ENCODE data around the gene MDFI. TPM values are rescaled to one million over a fixed set of nuclear protein-coding genes. Genes with fewer than 3 reads are reported as not detected.

MDFI gene
- total RNA-seq, 2 experiments from 2014 or later = not detected

DNA sequence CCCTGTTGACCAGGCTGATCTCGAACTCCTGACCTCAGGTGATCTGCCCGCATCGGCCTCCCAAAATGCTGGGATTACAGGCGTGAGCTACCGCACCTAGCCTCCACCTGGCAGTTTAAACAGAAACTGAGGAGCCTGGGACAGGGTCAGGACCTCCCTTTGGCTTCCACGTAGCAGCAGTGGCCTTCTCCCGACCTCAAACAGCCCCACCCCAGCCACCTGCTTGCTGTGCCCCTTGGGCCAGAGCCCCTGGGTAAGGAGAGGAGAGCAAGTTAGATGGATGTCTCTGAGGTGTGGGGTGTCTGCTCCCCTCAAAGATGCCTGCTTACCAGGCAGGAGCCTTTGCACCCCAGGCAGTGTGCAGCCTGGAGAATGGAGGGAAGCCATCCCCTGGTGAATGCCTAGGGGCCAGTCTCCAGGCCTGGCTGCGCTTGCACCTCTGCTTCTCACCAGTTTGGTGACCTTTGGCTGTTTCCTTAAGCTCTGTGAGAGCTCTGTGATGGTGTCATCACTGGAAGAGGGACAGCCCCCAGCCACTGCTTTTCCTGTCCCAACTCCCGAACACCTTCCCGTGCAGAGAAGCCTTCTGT, 42.1 kb upstream of the MDFI start:
- intact Hi-C loops (cut with micrococcal nuclease) = no loop called here
- H3K36me3 Mint-ChIP-seq (ENCODE audit: low read depth) = peaks cover 4% of the 10 kb centered on the region
- H3K4me3 Mint-ChIP-seq = no peak overlapping the region
- no peak overlapping the region for H3K27ac Mint-ChIP-seq
- H3K4me1 Mint-ChIP-seq (ENCODE audit: low read depth) = no peaks in the 10 kb centered on the region
- no peak for DNase-seq
- H3K27me3 Mint-ChIP-seq (ENCODE audit: low read depth) = no peaks in the 10 kb centered on the region
- CTCF ChIA-PET = interaction anchor here (0.5 to 1.7 kb wide), 5 partner anchors 10 to 228 kb away, joined by 3 to 7 read pairs (median 5); no protein-coding TSS in a partner anchor
- H3K9me3 Mint-ChIP-seq = no peaks in the 10 kb centered on the region

DNA sequence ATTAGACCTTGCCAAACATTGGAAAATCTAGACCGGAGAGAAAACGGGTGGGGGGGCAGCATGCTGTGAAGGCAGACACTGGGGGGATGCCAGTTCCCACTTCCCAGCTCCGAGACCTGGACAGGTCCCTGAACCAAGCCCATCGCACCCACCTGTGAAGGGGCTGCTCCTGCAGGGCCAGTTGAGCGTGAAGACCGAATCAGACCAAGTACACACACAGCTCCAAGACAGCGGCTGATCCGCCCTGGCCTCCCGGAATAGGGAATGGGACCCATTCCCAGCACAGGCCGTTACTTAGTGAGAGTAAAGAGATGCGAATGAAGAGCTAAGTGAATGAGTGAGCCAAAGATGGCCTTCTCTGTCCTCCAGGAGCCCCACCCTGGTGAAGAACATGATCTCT, 41.5 kb upstream of the MDFI start:
- Mint-ChIP-seq H3K36me3 (ENCODE audit: low read depth) (peaks cover 3% of the 10 kb centered on the region), H3K27ac (no peak overlapping the region), H3K4me1 (ENCODE audit: low read depth) (no peaks in the 10 kb centered on the region), H3K27me3 (ENCODE audit: low read depth) (no peaks in the 10 kb centered on the region), H3K4me3 (no peak overlapping the region), H3K9me3 (no peaks in the 10 kb centered on the region)
- CTCF ChIA-PET = interaction anchor here (0.5 to 1.7 kb wide), 2 partner anchors 10 to 171 kb away, joined by 5 to 7 read pairs; no protein-coding TSS in a partner anchor
- intact Hi-C loops (cut with micrococcal nuclease) = no loop called here
- no peak for DNase-seq

DNA sequence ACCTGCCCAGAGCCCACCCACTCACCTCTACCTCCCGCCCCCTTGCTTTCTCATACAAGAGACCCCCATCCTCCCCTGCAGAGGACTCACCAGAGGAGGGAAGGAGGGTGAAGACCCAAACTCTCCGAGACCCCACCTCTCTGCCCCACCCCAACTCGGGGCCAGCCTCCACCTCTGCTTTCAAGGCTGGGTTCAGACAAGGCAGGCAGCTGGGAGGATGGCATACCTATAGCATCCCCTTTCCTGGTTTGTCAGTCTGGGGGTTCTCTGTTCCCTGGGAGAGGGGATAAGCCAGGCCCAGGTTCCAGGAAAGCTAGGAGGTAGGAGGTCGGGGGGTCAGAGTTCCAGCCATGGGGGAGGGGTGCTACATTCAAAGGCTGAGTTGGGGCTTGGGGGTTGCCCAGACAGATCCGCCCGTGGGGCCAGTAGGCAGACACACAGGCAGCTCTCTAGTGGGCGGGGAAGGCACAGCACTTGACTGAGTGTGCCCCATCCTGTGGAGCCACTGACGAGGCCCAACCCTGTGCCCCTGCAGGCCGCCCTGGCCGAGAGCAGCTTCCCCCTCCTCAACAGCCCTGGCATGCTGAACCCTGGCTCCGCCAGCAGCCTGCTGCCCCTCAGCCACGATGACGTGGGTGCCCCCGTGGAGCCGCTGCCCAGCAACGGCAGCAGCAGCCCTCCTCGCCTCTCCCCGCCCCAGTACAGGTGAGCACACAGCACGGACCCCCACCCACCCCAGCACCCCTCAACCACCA, 40.8 kb upstream of the MDFI start:
- CTCF ChIA-PET = interaction anchor here (0.7 to 1.7 kb wide), 2 partner anchors 9 to 172 kb away, joined by 3 to 5 read pairs; no protein-coding TSS in a partner anchor
- Mint-ChIP-seq H3K9me3 (no peaks in the 10 kb centered on the region), H3K36me3 (ENCODE audit: low read depth) (peaks cover 2% of the 10 kb centered on the region), H3K27ac (no peak overlapping the region), H3K27me3 (ENCODE audit: low read depth) (no peaks in the 10 kb centered on the region), H3K4me3 (no peak overlapping the region), H3K4me1 (ENCODE audit: low read depth) (no peaks in the 10 kb centered on the region)
- intact Hi-C loops (cut with micrococcal nuclease) = no loop called here
- no peak for DNase-seq

DNA sequence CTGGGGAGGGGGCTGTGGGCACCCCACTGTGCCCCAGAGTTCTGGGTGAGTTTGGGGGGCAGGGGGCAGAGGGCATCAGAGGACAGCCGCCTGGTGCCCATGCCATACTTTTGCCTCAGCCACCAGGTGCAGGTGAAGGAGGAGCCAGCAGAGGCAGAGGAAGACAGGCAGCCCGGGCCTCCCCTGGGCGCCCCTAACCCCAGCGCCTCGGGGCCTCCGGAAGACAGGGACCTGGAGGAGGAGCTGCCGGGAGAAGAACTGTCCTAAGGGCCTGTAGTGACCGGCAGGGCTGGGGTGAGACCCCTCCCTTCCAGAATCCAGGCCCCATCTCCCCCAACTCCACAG, 39.6 kb upstream of the MDFI start:
- peaks cover 4% of the 10 kb centered on the region for H3K4me1 Mint-ChIP-seq (ENCODE audit: low read depth)
- no peak overlapping the region for H3K4me3 Mint-ChIP-seq
- no peaks in the 10 kb centered on the region for H3K9me3 Mint-ChIP-seq
- H3K27me3 Mint-ChIP-seq (ENCODE audit: low read depth) = no peaks in the 10 kb centered on the region
- intact Hi-C loops (cut with micrococcal nuclease) = no loop called here
- no peaks in the 10 kb centered on the region for H3K36me3 Mint-ChIP-seq (ENCODE audit: low read depth)
- no peak overlapping the region for H3K27ac Mint-ChIP-seq
- CTCF ChIA-PET = interaction anchor here (1.9 kb wide), 1 partner anchor 85 kb away, joined by 10 read pairs; no protein-coding TSS in a partner anchor
- no peak for DNase-seq

DNA sequence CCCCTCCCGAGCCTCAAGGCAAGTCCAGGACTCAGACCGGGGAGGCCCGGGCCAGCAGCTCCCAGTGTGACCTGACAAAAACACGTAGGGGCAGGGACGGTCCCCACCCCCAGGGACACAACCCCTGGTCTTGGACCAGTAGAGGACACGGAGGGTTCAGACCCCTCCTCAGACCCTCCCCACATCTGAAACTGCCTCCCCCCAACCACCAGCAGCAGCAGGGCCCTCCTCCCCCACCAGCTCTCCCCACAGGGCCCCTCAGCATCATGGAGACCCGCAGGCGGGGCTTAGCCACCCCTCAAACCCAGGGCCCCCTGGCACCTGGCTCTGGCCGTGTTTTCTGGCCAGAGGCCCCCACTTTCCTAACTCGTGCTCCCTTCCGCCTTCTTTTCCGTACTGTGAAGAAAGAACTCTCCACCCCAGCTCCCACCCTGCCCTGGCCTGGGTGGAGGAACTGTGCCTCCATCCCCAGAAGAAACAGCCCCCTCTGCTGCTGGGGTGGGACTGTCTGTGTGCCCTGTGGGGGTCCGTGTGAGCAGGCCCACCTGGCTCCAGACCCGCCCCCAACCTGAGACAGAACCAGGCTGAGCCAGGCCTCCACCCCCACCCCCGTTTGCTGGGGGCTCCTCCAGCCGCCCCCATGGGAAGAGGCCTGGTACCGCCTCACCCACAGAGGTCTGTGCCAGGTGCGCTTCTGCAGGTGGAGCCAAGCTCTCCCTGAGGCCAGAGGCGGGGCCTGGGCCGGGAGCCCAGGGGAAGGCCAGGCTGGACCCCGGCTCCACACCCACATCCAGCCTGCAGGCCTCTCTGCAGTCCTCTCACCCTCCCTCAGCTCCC, 39.0 kb upstream of the MDFI start:
- H3K9me3 Mint-ChIP-seq = no peaks in the 10 kb centered on the region
- H3K4me1 Mint-ChIP-seq (ENCODE audit: low read depth) = peaks cover 4% of the 10 kb centered on the region
- no peak for DNase-seq
- intact Hi-C loops (cut with micrococcal nuclease) = no loop called here
- CTCF ChIA-PET = interaction anchor here (1.9 kb wide), 1 partner anchor 84 kb away, joined by 10 read pairs; no protein-coding TSS in a partner anchor
- H3K4me3 Mint-ChIP-seq = no peak overlapping the region
- H3K27ac Mint-ChIP-seq = no peak overlapping the region
- H3K36me3 Mint-ChIP-seq (ENCODE audit: low read depth) = no peaks in the 10 kb centered on the region
- no peaks in the 10 kb centered on the region for H3K27me3 Mint-ChIP-seq (ENCODE audit: low read depth)

DNA sequence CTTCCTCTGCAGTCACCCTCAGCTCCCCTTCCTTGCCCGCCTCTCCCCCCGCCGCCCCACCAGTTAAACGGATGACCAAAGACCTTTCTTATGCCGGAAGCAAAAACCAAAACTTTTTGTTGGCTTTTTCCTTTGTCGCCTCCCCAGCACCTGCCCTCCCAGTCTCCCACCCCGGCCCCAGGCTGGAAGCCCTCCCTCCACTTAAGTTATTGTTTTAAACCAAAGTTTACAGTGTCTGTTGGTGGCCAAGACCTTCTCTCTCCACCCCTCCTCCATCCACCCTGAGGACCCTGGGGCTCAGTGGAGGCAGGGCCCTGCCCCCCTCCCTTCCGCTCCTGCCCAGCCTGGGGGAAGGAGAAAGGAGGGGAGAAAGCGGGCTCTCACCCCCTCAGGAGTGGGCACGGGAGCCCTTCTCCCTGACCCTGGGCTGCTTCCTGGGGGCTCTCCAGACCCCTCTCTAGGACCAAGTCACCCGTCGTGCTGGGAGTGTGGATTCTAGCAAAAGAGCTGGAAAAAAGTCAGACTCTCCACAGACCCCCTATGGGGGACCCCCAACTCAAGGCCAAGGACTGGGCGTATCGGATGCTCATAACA, 38.3 kb upstream of the MDFI start:
- H3K27me3 Mint-ChIP-seq (ENCODE audit: low read depth) = no peaks in the 10 kb centered on the region
- CTCF ChIA-PET = interaction anchor here (1.2 to 1.9 kb wide), 2 partner anchors 84 to 161 kb away, joined by 4 to 10 read pairs; no protein-coding TSS in a partner anchor
- no peak overlapping the region for H3K27ac Mint-ChIP-seq
- no peaks in the 10 kb centered on the region for H3K9me3 Mint-ChIP-seq
- no peak for DNase-seq
- H3K4me3 Mint-ChIP-seq = no peak overlapping the region
- intact Hi-C loops (cut with micrococcal nuclease) = loop anchor here (10.0 kb wide), 1 partner anchor 445 kb away; no protein-coding TSS in a partner anchor
- H3K36me3 Mint-ChIP-seq (ENCODE audit: low read depth) = no peaks in the 10 kb centered on the region
- peaks cover 4% of the 10 kb centered on the region for H3K4me1 Mint-ChIP-seq (ENCODE audit: low read depth)

DNA sequence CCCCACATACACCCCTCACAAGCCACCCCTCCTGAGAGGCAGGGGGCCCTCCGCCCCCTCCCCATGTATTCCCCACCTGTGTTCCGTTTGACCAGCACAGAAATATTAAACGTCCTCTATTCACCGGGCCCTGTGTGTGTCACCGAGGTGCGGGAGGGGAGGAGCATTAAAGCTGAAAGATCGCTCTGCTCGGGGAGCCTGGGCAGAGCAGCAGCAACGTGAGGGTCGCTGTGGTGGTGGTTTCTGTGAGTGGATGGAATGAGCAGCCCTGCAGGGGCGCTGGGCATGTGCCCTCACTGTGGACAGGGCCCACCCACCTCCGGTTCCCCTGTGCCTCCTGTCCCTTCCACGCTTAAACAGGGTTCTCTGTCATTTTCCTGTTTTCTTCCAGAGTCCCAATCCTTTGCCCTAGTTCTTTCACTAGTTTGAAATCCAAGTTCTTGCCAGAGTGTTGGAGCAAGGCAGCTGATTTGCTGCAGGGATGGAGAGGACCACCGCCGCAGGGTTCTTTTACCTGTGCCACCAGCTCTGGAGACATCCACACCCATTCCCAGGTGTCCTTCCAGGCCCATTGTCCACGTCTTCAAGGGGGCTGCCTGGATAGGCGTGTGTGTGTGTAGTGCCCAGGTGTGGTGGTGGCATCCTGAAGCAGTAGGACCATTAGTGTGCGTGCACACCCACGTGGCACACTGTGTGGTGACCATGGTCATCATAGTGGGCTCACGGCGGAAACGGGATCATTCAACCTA, 37.6 kb upstream of the MDFI start:
- Mint-ChIP-seq H3K27me3 (ENCODE audit: low read depth) (no peaks in the 10 kb centered on the region), H3K27ac (peak overlapping the region; percentile 24), H3K4me3 (no peak overlapping the region), H3K36me3 (ENCODE audit: low read depth) (no peaks in the 10 kb centered on the region), H3K9me3 (no peaks in the 10 kb centered on the region), H3K4me1 (ENCODE audit: low read depth) (peaks cover 4% of the 10 kb centered on the region)
- CTCF ChIA-PET = interaction anchor here (1.2 to 3.7 kb wide), 3 partner anchors 79 to 162 kb away, joined by 4 to 65 read pairs (median 39); no protein-coding TSS in a partner anchor
- no peak for DNase-seq
- intact Hi-C loops (cut with micrococcal nuclease) = loop anchor here (10.0 kb wide), 1 partner anchor 444 kb away; no protein-coding TSS in a partner anchor

DNA sequence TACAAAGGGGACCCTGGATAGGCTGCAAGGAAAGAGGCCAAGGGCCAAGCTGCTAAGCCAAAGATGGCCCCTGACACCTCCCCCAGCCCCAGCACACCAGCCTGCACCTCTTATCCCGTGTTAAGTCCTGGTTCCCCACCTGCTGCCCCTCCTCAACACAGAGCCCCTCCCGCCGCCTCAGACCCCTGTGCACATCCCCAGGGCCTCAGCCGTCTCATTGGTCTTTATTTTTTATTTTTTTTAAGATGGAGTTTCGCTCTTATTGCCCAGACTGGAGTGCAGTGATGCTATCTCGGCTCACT, 37.1 kb upstream of the MDFI start:
- no peaks in the 10 kb centered on the region for H3K36me3 Mint-ChIP-seq (ENCODE audit: low read depth)
- H3K27ac Mint-ChIP-seq = no peak overlapping the region
- H3K27me3 Mint-ChIP-seq (ENCODE audit: low read depth) = no peaks in the 10 kb centered on the region
- no peaks in the 10 kb centered on the region for H3K9me3 Mint-ChIP-seq
- H3K4me3 Mint-ChIP-seq = no peak overlapping the region
- no peak for DNase-seq
- intact Hi-C loops (cut with micrococcal nuclease) = loop anchor here (10.0 kb wide), 1 partner anchor 444 kb away; no protein-coding TSS in a partner anchor
- CTCF ChIA-PET = interaction anchor here (1.2 to 3.7 kb wide), 3 partner anchors 79 to 162 kb away, joined by 4 to 65 read pairs (median 39); no protein-coding TSS in a partner anchor
- peaks cover 4% of the 10 kb centered on the region for H3K4me1 Mint-ChIP-seq (ENCODE audit: low read depth)

DNA sequence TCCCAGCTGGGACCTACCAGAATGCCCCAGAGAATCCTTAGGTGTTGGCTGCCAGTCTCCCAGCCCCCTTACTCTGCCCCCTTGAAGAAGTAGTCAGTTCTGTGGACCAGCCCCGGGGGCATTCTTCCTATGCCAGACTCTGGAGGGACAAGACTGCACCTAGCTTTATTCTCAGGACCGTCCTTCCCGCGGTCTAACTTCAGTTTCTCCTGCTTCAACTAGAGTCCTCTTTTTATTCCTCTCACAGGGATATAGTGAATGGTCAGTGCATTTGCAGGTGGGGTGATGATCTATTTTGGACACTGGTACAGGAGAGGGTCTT, 35.9 kb upstream of the MDFI start:
- peaks cover 4% of the 10 kb centered on the region for H3K4me1 Mint-ChIP-seq (ENCODE audit: low read depth)
- H3K27me3 Mint-ChIP-seq (ENCODE audit: low read depth) = no peaks in the 10 kb centered on the region
- no peak for DNase-seq
- intact Hi-C loops (cut with micrococcal nuclease) = loop anchor here (10.0 kb wide), 1 partner anchor 442 kb away; no protein-coding TSS in a partner anchor
- H3K4me3 Mint-ChIP-seq = no peak overlapping the region
- H3K27ac Mint-ChIP-seq = no peak overlapping the region
- CTCF ChIA-PET = interaction anchor here (0.6 to 3.7 kb wide), 21 partner anchors 11 to 295 kb away, joined by 3 to 65 read pairs (median 3); no protein-coding TSS in a partner anchor
- H3K36me3 Mint-ChIP-seq (ENCODE audit: low read depth) = no peaks in the 10 kb centered on the region
- H3K9me3 Mint-ChIP-seq = no peaks in the 10 kb centered on the region

DNA sequence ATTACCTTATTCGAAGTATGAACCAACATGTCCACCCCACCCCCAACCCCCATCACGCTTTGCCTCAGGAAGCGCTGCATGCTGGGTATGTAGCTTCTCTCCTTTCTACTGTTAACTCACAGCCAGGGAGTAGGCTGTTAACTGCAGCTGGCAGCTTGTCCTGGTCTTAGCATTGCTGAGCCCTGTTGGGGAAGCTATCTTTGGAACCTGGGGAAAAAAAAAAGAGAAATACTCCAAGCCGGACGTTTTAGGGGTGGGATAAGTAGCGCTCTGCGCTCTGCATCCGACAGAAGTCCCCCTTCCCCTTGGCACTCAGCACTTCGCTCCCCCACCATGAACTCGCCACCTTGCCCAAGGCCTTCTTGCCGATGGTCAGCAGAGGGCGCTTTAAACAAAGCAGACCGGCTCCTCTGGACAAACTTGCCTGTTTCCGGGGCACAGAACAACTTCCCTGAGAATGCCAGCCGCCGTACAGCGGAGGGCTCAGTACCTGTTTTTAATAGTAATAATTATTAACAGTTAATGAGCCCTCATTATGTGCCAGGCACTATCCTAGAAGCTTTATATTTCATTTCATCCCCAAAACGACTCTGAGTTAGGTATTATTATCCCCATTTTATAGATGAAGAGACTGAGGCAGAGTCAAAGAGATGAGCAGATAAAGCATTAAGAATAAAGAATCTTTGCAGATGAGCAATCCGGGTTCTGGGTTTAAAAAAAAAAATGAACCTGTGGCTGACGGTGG, 35.2 kb upstream of the MDFI start:
- Mint-ChIP-seq H3K36me3 (ENCODE audit: low read depth) (no peaks in the 10 kb centered on the region), H3K27ac (no peak overlapping the region), H3K27me3 (ENCODE audit: low read depth) (no peaks in the 10 kb centered on the region), H3K9me3 (no peaks in the 10 kb centered on the region), H3K4me3 (no peak overlapping the region), H3K4me1 (ENCODE audit: low read depth) (peaks cover 4% of the 10 kb centered on the region)
- intact Hi-C loops (cut with micrococcal nuclease) = loop anchor here (1.0 to 10.0 kb wide), 4 partner anchors 80 to 563 kb away; no protein-coding TSS in a partner anchor
- DNase-seq = peak; percentile 90
- CTCF ChIA-PET = interaction anchor here (0.6 to 3.7 kb wide), 24 partner anchors 10 to 631 kb away, joined by 3 to 65 read pairs (median 4); no protein-coding TSS in a partner anchor

DNA sequence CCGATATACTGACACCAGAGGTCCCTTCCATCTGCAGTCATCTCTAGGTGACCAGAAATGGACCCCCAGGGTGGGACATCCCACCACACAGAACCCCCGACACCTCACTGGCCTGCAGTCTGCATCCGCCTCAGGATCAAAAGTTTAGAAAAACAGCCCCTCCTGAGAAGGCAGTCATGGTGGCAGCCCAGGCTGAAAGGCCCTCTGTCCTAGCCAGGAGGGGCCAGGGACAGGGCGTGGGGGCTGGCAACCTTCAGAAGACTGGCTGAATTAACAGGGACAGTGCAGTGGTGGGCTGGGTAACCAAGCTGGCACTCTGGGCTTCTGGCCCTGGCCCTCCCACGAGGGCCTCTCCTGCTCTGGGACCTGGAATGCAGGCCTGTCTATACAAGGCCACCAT, 34.3 kb upstream of the MDFI start:
- Mint-ChIP-seq H3K27me3 (ENCODE audit: low read depth) (no peaks in the 10 kb centered on the region), H3K4me1 (ENCODE audit: low read depth) (peaks cover 4% of the 10 kb centered on the region), H3K27ac (no peak overlapping the region), H3K4me3 (no peak overlapping the region), H3K36me3 (ENCODE audit: low read depth) (no peaks in the 10 kb centered on the region), H3K9me3 (no peaks in the 10 kb centered on the region)
- DNase-seq = no peak
- intact Hi-C loops (cut with micrococcal nuclease) = loop anchor here (10.0 kb wide), 1 partner anchor 441 kb away; no protein-coding TSS in a partner anchor
- CTCF ChIA-PET = interaction anchor here (0.6 to 3.7 kb wide), 7 partner anchors 15 to 630 kb away, joined by 3 to 65 read pairs (median 4); no protein-coding TSS in a partner anchor
